Panc1 (cell line): Measurements from ENCODE around the gene KCNH1. TPM values are rescaled to one million over a fixed set of nuclear protein-coding genes. Genes with fewer than 3 reads are reported as not detected.

Experiments used
- ATAC-seq: fragments of 200-7000 bp; cut with Tn5 transposase; 2 replicates; pipeline ENCODE4 v1.9.1; 2020; ENCODE audit warnings: mild to moderate bottlenecking, moderate library complexity
- BruUV-seq: library from RNA; stranded (reverse); fragments of 400-500 nt; replicated peaks from 2 replicates; lab custom pipeline; 2021; lab: Mats Ljungman, UMichigan
- CTCF ChIA-PET: fragments of 300-600 bp; sonication (Branson Sonifier 250); formaldehyde crosslinking; loops from one replicate; lab custom pipeline; 2022; ENCODE audit warnings: antibody characterized with exemption; lab: Charles Lee
- POLR2A ChIA-PET: fragments of 300-600 bp; sonication (Branson Sonifier 250); formaldehyde crosslinking; loops from one replicate; lab custom pipeline; 2022; ENCODE audit warnings: antibody characterized with exemption; lab: Charles Lee
- DNase-seq: peaks from one replicate; pipeline ENCODE4 v3.0.0-alpha.2; 2010; ENCODE audit warnings: low read depth, low spot score
- H3K27ac ChIP-seq: 2 replicates; pipeline ENCODE4 v1.5.1; 2011; ENCODE audit warnings: mild to moderate bottlenecking, low read length, inconsistent platforms
- H3K27me3 ChIP-seq: fragments of 200-500 bp; sonication (Bioruptor generic); 2 replicates; pipeline ENCODE4 v1.6.0; 2014; ENCODE audit warnings: low read length, inconsistent platforms; ENCODE audit not compliant: control insufficient read depth, insufficient read depth
- H3K36me3 ChIP-seq: fragments of 200-500 bp; sonication (Bioruptor generic); 2 replicates; pipeline ENCODE4 v1.5.1; 2014; ENCODE audit warnings: inconsistent platforms, mild to moderate bottlenecking, low read length, moderate library complexity; ENCODE audit not compliant: control insufficient read depth, insufficient read depth
- H3K4me1 ChIP-seq: 2 replicates; pipeline ENCODE4 v1.5.1; 2011; ENCODE audit warnings: inconsistent platforms, mild to moderate bottlenecking, low read length, moderate library complexity; ENCODE audit not compliant: control insufficient read depth, insufficient read depth
- H3K4me3 ChIP-seq, 2 experiments: 2 replicates each; pipeline ENCODE4 v1.5.1; 2011 to 2012; ENCODE audit warnings: low read depth in 2 of 2, low read length in 2 of 2, mild to moderate bottlenecking in 2 of 2, inconsistent platforms in 1 of 2, moderate library complexity in 1 of 2
- H3K9me3 ChIP-seq: fragments of 200-500 bp; sonication (Bioruptor generic); 2 replicates; pipeline ENCODE4 v1.5.1; 2014; ENCODE audit warnings: low read depth, mild to moderate bottlenecking, inconsistent platforms, low read length, moderate library complexity; ENCODE audit not compliant: control insufficient read depth, insufficient read depth
- CTCF ChIP-seq: fragments of 450-650 bp; IDR thresholded peaks from 2 replicates; pipeline ENCODE4 v1.5.1; 2017; ENCODE audit warnings: mild to moderate bottlenecking
- POLR2AphosphoS5 ChIP-seq: IDR thresholded peaks from 2 replicates; pipeline ENCODE4 v1.6.1; 2012; ENCODE audit warnings: mild to moderate bottlenecking, low read depth, low read length, moderate library complexity
- REST ChIP-seq, 2 experiments: IDR thresholded peaks; 2 replicates each; pipeline ENCODE4 v1.6.1; 2011 to 2012; ENCODE audit warnings: low read depth in 2 of 2, control low read depth in 1 of 2, low read length in 1 of 2, mild to moderate bottlenecking in 1 of 2, moderate library complexity in 1 of 2; ENCODE audit not compliant: insufficient read depth in 1 of 2
- SIN3A ChIP-seq: IDR thresholded peaks from 2 replicates; pipeline ENCODE4 v1.6.1; 2012; ENCODE audit warnings: low read depth, mild to moderate bottlenecking, low read length, moderate library complexity, borderline replicate concordance; ENCODE audit not compliant: insufficient read depth
- TCF7L2 ChIP-seq: IDR thresholded peaks from 2 replicates; pipeline ENCODE4 v1.6.1; 2011; ENCODE audit warnings: mild to moderate bottlenecking, low read depth, low read length, inconsistent platforms
- in situ Hi-C: cut with HindIII; loops from 2 replicates; pipeline ENCODE4 v1.10.0; 2016; ENCODE audit warnings: low sequenced_read_pairs, low pct_unique_long_range_greater_than_20kb
- intact Hi-C: fragments of 100-400 bp; cut with micrococcal nuclease; formaldehyde crosslinking; loops from one replicate; pipeline ENCODE4 v1.10.0; 2022; ENCODE audit not compliant: unreplicated experiment
- total RNA-seq: library from RNA; stranded (reverse); gene quantifications from one replicate; pipeline ENCODE4 v1.2.1, GENCODE V29; 2021; ENCODE audit not compliant: unreplicated experiment

KCNH1 gene
- total RNA-seq, 1 experiment from 2014 or later = not detected

GRCh38 chr1:210747112-210747511 is 386.8 kb downstream of the KCNH1 start:
- ChIA-PET CTCF (no interaction called here), POLR2A (no interaction called here)
- ATAC-seq (no peak), DNase-seq (no peak)
- H3K27ac ChIP-seq = no peak overlapping the region
- H3K9me3 ChIP-seq = no peaks in the 10 kb centered on the region
- BruUV-seq = no TSS peak
- no peak overlapping the region for H3K4me3 ChIP-seq
- no peaks in the 10 kb centered on the region for H3K4me1 ChIP-seq
- H3K27me3 ChIP-seq = no peaks in the 10 kb centered on the region; the same call in 1 of the 2 replicates
- TF ChIP-seq SIN3A (no peak), REST (IDR thresholded peaks at IDR 0.05; ENCODE audit: insufficient read depth in 1 of 2, low read depth in 2 of 2, low read length in 1 of 2) (no peak), POLR2AphosphoS5 (no peak), CTCF (no peak), TCF7L2 (no peak)
- in situ Hi-C loops (no loop called here), intact Hi-C loops (no loop called here)
- no peaks in the 10 kb centered on the region for H3K36me3 ChIP-seq

GRCh38 chr1:210746024-210746731 is 387.8 kb downstream of the KCNH1 start:
- POLR2A ChIA-PET = no interaction called here
- H3K27me3 ChIP-seq = no peaks in the 10 kb centered on the region; the same call in 1 of the 2 replicates
- in situ Hi-C loops = no loop called here
- H3K4me1 ChIP-seq = no peaks in the 10 kb centered on the region
- TF ChIP-seq CTCF (no peak), SIN3A (no peak), POLR2AphosphoS5 (no peak), REST (IDR thresholded peaks at IDR 0.05; ENCODE audit: insufficient read depth in 1 of 2, low read depth in 2 of 2, low read length in 1 of 2) (no peak), TCF7L2 (no peak)
- no peak for DNase-seq
- H3K36me3 ChIP-seq = no peaks in the 10 kb centered on the region
- BruUV-seq = no TSS peak
- intact Hi-C loops = no loop called here
- no peak for ATAC-seq
- no peak overlapping the region for H3K27ac ChIP-seq
- H3K4me3 ChIP-seq = no peak overlapping the region
- H3K9me3 ChIP-seq = no peaks in the 10 kb centered on the region
- CTCF ChIA-PET = no interaction called here
